Caco-2 (cell line): ENCODE data around the gene DNAJB11. TPM values are rescaled to one million over a fixed set of nuclear protein-coding genes. Genes with fewer than 3 reads are reported as not detected.

Experiments used
- BruUV-seq: library from RNA; stranded (reverse); fragments of 400-500 nt; replicated peaks from 2 replicates; lab custom pipeline; 2021; lab: Mats Ljungman, UMichigan
- CTCF ChIA-PET: fragments of 300-600 bp; sonication (Branson Sonifier 250); formaldehyde crosslinking; loops from one replicate; lab custom pipeline; 2022; ENCODE audit warnings: antibody characterized with exemption; lab: Charles Lee
- POLR2A ChIA-PET: fragments of 300-600 bp; sonication (Branson Sonifier 250); formaldehyde crosslinking; loops from one replicate; lab custom pipeline; 2022; ENCODE audit warnings: antibody characterized with exemption; lab: Charles Lee
- DNase-seq, 2 experiments: peaks; one replicate each; pipeline versions ENCODE4 v3.0.0 to v3.0.0-alpha.2; 2020 to 2022
- H3K27me3 ChIP-seq: replicated peaks from 2 replicates; pipeline ENCODE4 v1.6.0; 2011; ENCODE audit warnings: low read length; ENCODE audit not compliant: control insufficient read depth, insufficient read depth
- H3K36me3 ChIP-seq: 2 replicates; pipeline ENCODE4 v1.5.1; 2011; ENCODE audit warnings: low read length; ENCODE audit not compliant: control insufficient read depth, insufficient read depth
- H3K4me1 ChIP-seq: fragments of 250-450 bp; sonication (Bioruptor Pico); 2 replicates; pipeline ENCODE4 v1.5.1; 2020; ENCODE audit warnings: mild to moderate bottlenecking
- H3K4me3 ChIP-seq: 2 replicates; pipeline ENCODE4 v1.5.1; 2011; ENCODE audit warnings: low read depth, mild to moderate bottlenecking, control low read depth, low read length
- H3K9me3 ChIP-seq: fragments of 250-450 bp; sonication (Bioruptor Pico); 2 replicates; pipeline ENCODE4 v1.5.1; 2020; ENCODE audit warnings: mild to moderate bottlenecking, moderate library complexity
- H3K27ac Mint-ChIP-seq: one replicate; pipeline ENCODE4 v1.8.0; 2022; ENCODE audit warnings: mixed read lengths; ENCODE audit not compliant: unreplicated experiment
- H3K27me3 Mint-ChIP-seq: one replicate; pipeline ENCODE4 v1.8.0; 2022; ENCODE audit warnings: mixed read lengths; ENCODE audit not compliant: insufficient read depth, unreplicated experiment
- H3K36me3 Mint-ChIP-seq: one replicate; pipeline ENCODE4 v1.8.0; 2022; ENCODE audit warnings: mild to moderate bottlenecking, mixed read lengths; ENCODE audit not compliant: insufficient read depth, unreplicated experiment
- H3K4me1 Mint-ChIP-seq: one replicate; pipeline ENCODE4 v1.8.0; 2022; ENCODE audit warnings: low read depth, mixed read lengths; ENCODE audit not compliant: unreplicated experiment
- H3K4me3 Mint-ChIP-seq: one replicate; pipeline ENCODE4 v1.8.0; 2022; ENCODE audit warnings: mild to moderate bottlenecking, moderate library complexity, mixed read lengths; ENCODE audit not compliant: unreplicated experiment
- H3K9me3 Mint-ChIP-seq: one replicate; pipeline ENCODE4 v1.8.0; 2022; ENCODE audit warnings: mixed read lengths; ENCODE audit not compliant: unreplicated experiment
- CTCF ChIP-seq, 2 experiments: fragments of 200-600 bp in 1 of 2; IDR thresholded peaks; 1 replicate in 1 of 2; 2 replicates in 1 of 2; pipeline versions ENCODE4 v1.5.1 to v1.8.0; 2011 to 2022; ENCODE audit warnings: antibody characterized with exemption in 1 of 2, control low read depth in 1 of 2, inconsistent platforms in 1 of 2, low read depth in 1 of 2, low read length in 1 of 2, mild to moderate bottlenecking in 1 of 2, moderate library complexity in 1 of 2; ENCODE audit not compliant: insufficient read depth in 1 of 2, severe bottlenecking in 1 of 2, unreplicated experiment in 1 of 2
- intact Hi-C: fragments of 100-400 bp; cut with micrococcal nuclease; formaldehyde crosslinking; loops from one replicate; pipeline ENCODE4 v1.10.0; 2022; ENCODE audit not compliant: unreplicated experiment
- total RNA-seq: library from RNA; stranded (reverse); gene quantifications from 2 replicates; pipeline ENCODE4 v1.2.3, GENCODE V29; 2022

Gene DNAJB11
- total RNA-seq, 1 experiment from 2014 or later: 95.7 TPM

DNA sequence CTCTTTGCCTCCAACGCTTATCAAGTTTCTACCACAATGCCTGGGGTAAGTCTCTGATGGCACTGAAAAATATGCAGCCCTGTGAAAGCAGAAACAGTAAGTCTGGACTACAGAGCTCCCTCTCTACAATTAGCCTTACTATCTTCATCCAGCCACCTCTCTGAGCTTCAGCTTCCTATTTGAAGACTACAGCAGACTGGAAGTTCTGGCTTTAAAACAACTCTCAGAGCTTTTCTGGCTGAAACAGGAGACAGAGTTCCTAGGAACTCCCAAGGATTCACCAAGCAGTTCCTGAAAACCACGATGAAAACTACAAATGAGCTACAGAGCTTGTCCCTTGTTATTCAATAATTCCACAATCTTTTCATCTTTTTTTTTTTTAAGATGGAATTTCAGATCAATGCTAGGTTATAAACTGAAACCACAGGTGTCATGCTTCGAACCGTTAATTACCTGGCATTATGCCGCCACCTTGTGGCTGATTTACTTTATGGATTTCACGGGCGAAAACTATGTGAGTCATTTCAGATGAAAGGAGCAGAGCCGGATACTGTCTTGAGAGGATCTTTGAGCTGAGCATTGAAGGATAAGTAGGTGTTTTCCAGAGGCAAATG, 30.2 kb upstream of the DNAJB11 start:
- H3K36me3 ChIP-seq: no peaks in the 10 kb centered on the region
- H3K4me3 Mint-ChIP-seq: no peak overlapping the region
- H3K4me3 ChIP-seq: no peak overlapping the region
- peaks cover 9% of the 10 kb centered on the region for H3K4me1 Mint-ChIP-seq
- H3K4me1 ChIP-seq: no peaks in the 10 kb centered on the region
- POLR2A ChIA-PET: no interaction called here
- no TSS peak for BruUV-seq
- no peaks in the 10 kb centered on the region for H3K9me3 ChIP-seq
- peak; percentile 66 to 76 for DNase-seq
- intact Hi-C loops: loop anchor here (1.0 to 10.0 kb wide), 4 partner anchors 263 to 557 kb away; no protein-coding TSS in a partner anchor
- H3K9me3 Mint-ChIP-seq: no peaks in the 10 kb centered on the region
- H3K27me3 ChIP-seq: no peaks in the 10 kb centered on the region
- H3K36me3 Mint-ChIP-seq: no peaks in the 10 kb centered on the region
- no peak overlapping the region for H3K27ac Mint-ChIP-seq
- H3K27me3 Mint-ChIP-seq: no peaks in the 10 kb centered on the region
- peak; percentile 67 for TF ChIP-seq CTCF (IDR thresholded peaks at IDR 0.05; ENCODE audit: insufficient read depth in 1 of 2, low read depth in 1 of 2, low read length in 1 of 2, severe bottlenecking in 1 of 2, unreplicated experiment in 1 of 2)
- CTCF ChIA-PET: interaction anchor here (0.5 to 2.2 kb wide), 20 partner anchors 11 to 902 kb away, joined by 3 to 24 read pairs (median 3); partner anchors contain the start of gene DNAJB11

GRCh38 chr3:186540835-186541226, 29.7 kb upstream of the DNAJB11 start:
- BruUV-seq: no TSS peak
- H3K27ac Mint-ChIP-seq: no peak overlapping the region
- no peak for DNase-seq
- ChIA-PET POLR2A (no interaction called here), CTCF (interaction anchor here (0.5 to 2.2 kb wide), 16 partner anchors 11 to 902 kb away, joined by 3 to 24 read pairs (median 4); partner anchors contain the start of gene DNAJB11)
- no peaks in the 10 kb centered on the region for H3K36me3 Mint-ChIP-seq
- Histone ChIP-seq H3K4me3 (no peak overlapping the region), H3K4me1 (no peaks in the 10 kb centered on the region), H3K36me3 (no peaks in the 10 kb centered on the region), H3K9me3 (no peaks in the 10 kb centered on the region), H3K27me3 (no peaks in the 10 kb centered on the region)
- TF ChIP-seq CTCF (IDR thresholded peaks at IDR 0.05; ENCODE audit: insufficient read depth in 1 of 2, low read depth in 1 of 2, low read length in 1 of 2, severe bottlenecking in 1 of 2, unreplicated experiment in 1 of 2): no peak
- intact Hi-C loops: loop anchor here (1.0 to 10.0 kb wide), 4 partner anchors 264 to 558 kb away; no protein-coding TSS in a partner anchor
- H3K27me3 Mint-ChIP-seq: no peaks in the 10 kb centered on the region
- H3K4me1 Mint-ChIP-seq: peaks cover 9% of the 10 kb centered on the region
- no peak overlapping the region for H3K4me3 Mint-ChIP-seq
- H3K9me3 Mint-ChIP-seq: no peaks in the 10 kb centered on the region

DNA sequence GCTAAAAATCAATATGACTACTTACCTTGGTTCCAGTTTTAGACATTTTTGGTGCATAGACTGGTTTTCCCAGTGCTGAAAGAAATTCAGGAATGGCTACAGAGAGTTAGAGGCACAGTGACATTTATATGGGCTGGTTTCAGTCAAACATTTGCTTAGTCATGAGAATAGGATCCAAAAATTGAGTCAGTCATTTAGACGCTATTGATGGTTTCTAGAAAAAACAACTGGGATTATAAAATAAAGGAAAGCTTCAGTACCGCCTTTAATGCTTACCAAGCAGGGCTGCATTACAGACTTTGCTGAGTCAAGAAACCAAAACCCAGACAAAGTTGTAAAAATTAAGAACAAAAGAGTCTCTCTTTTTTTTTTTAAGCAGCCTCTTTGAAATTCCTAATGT, 26.2 kb upstream of the DNAJB11 start, which contains the start of gene CRYGS:
CRYGS (minus strand) TSS at position 100 of the 400 bp plus-strand sequence; CDS start at position 46, 54 bp downstream.
- no peaks in the 10 kb centered on the region for H3K27me3 ChIP-seq
- CTCF ChIA-PET: no interaction called here
- H3K9me3 Mint-ChIP-seq: no peaks in the 10 kb centered on the region
- intact Hi-C loops: loop anchor here (10.0 kb wide), 1 partner anchor 449 kb away; no protein-coding TSS in a partner anchor
- no peak for TF ChIP-seq CTCF (IDR thresholded peaks at IDR 0.05; ENCODE audit: insufficient read depth in 1 of 2, low read depth in 1 of 2, low read length in 1 of 2, severe bottlenecking in 1 of 2, unreplicated experiment in 1 of 2)
- no peaks in the 10 kb centered on the region for H3K9me3 ChIP-seq
- no peaks in the 10 kb centered on the region for H3K36me3 Mint-ChIP-seq
- no TSS peak for BruUV-seq
- no peak within 1 kb of the TSS for H3K4me3 Mint-ChIP-seq
- H3K27me3 Mint-ChIP-seq: no peaks in the 10 kb centered on the region
- DNase-seq: no peak
- no peak within 1 kb of the TSS for H3K4me3 ChIP-seq
- no peak within 1 kb of the TSS for H3K27ac Mint-ChIP-seq
- no peaks in the 10 kb centered on the region for H3K4me1 ChIP-seq
- POLR2A ChIA-PET: no interaction called here
- H3K36me3 ChIP-seq: no peaks in the 10 kb centered on the region
- peaks cover 9% of the 10 kb centered on the region for H3K4me1 Mint-ChIP-seq
